HCT116 (cell line): ENCODE data around the gene CFAP77. TPM values are rescaled to one million over a fixed set of nuclear protein-coding genes. Genes with fewer than 3 reads are reported as not detected.

ENCODE experiments used
- ATAC-seq: fragments of 200-7000 bp; cut with Tn5 transposase; 2 replicates; pipeline ENCODE4 v1.9.1; 2020; ENCODE audit warnings: mild to moderate bottlenecking, moderate library complexity
- BruUV-seq: library from RNA; stranded (reverse); fragments of 400-500 nt; replicated peaks from 2 replicates; lab custom pipeline; 2021; lab: Mats Ljungman, UMichigan
- CTCF ChIA-PET: fragments of 300-600 bp; sonication (Branson Sonifier 250); formaldehyde crosslinking; loops from one replicate; lab custom pipeline; 2021; ENCODE audit warnings: antibody characterized with exemption; lab: Charles Lee
- POLR2A ChIA-PET: fragments of 300-600, 350-600 bp; sonication (Branson Sonifier 250); formaldehyde crosslinking; loops from one replicate; lab custom pipeline; 2021; ENCODE audit warnings: antibody characterized with exemption; lab: Charles Lee
- RAD21 ChIA-PET, 2 experiments: fragments of 300-600 bp; sonication (Branson Sonifier 250); formaldehyde crosslinking; loops; one replicate each; lab custom pipeline; 2023; ENCODE audit warnings: low total read pairs in 2 of 2; ENCODE audit not compliant: uncharacterized antibody in 2 of 2, unreplicated experiment in 2 of 2, low non-redundant PET in 1 of 2; lab: Charles Lee
- DNase-seq: peaks from one replicate; pipeline ENCODE4 v3.0.0-alpha.2; 2010; ENCODE audit warnings: low read depth, low spot score
- H2AFZ ChIP-seq: fragments of 200-600 bp; shearing (Covaris generic), sonication (generic); 2 replicates; pipeline ENCODE4 v1.6.1; 2017; ENCODE audit warnings: low read depth, mixed run types, mixed read lengths, antibody characterized with exemption, low read length; ENCODE audit not compliant: poor library complexity, severe bottlenecking
- H3K27ac ChIP-seq: 2 replicates; pipeline ENCODE4 v1.5.1; 2012; ENCODE audit warnings: low read depth, low read length
- H3K27me3 ChIP-seq: fragments of 200-600 bp; sonication (generic); 2 replicates; pipeline ENCODE4 v1.6.1; 2016; ENCODE audit warnings: mixed run types, low read length, mixed read lengths; ENCODE audit not compliant: insufficient read depth
- H3K36me3 ChIP-seq, 2 experiments: fragments of 200-500 bp in 1 of 2; fragments of 200-600 bp in 1 of 2; sonication (Bioruptor generic) in 1 of 2; sonication (generic) in 1 of 2; 2 replicates each; pipeline versions ENCODE4 v1.5.1 to v1.6.1; 2014 to 2016; ENCODE audit warnings: low read length in 2 of 2, inconsistent platforms in 1 of 2, mixed read lengths in 1 of 2, mixed run types in 1 of 2; ENCODE audit not compliant: insufficient read depth in 2 of 2, control insufficient read depth in 1 of 2
- H3K4me1 ChIP-seq, 2 experiments: fragments of 200-600 bp in 1 of 2; sonication (generic) in 1 of 2; 2 replicates each; pipeline versions ENCODE4 v1.5.1 to v1.6.1; 2012 to 2017; ENCODE audit warnings: low read length in 2 of 2, inconsistent platforms in 1 of 2, mild to moderate bottlenecking in 1 of 2, mixed read lengths in 1 of 2, mixed run types in 1 of 2, moderate library complexity in 1 of 2; ENCODE audit not compliant: insufficient read depth in 2 of 2, control insufficient read depth in 1 of 2
- H3K4me2 ChIP-seq: fragments of 200-600 bp; sonication (generic); 2 replicates; pipeline ENCODE4 v1.6.1; 2017; ENCODE audit warnings: mixed run types, low read length, mixed read lengths
- H3K4me3 ChIP-seq, 2 experiments: fragments of 200-600 bp in 1 of 2; sonication (generic) in 1 of 2; replicated peaks in 1 of 2; 2 replicates each; pipeline ENCODE4 v1.5.1; 2011 to 2016; ENCODE audit warnings: low read length in 2 of 2, control low read depth in 1 of 2, low read depth in 1 of 2, mild to moderate bottlenecking in 1 of 2, mixed read lengths in 1 of 2, mixed run types in 1 of 2
- H3K79me2 ChIP-seq: fragments of 200-600 bp; sonication (generic); 2 replicates; pipeline ENCODE4 v1.6.1; 2017; ENCODE audit warnings: mild to moderate bottlenecking, mixed run types, low read length, moderate library complexity, mixed read lengths; ENCODE audit not compliant: insufficient read depth
- H3K9ac ChIP-seq: fragments of 200-600 bp; sonication (generic); 2 replicates; pipeline ENCODE4 v1.6.1; 2016; ENCODE audit warnings: low read length, mixed read lengths
- H3K9me2 ChIP-seq: fragments of 200-600 bp; sonication (generic), shearing (Covaris generic); 2 replicates; pipeline ENCODE4 v1.6.1; 2017; ENCODE audit warnings: mixed run types, mild to moderate bottlenecking, moderate library complexity; ENCODE audit not compliant: insufficient read depth
- H3K9me3 ChIP-seq, 2 experiments: fragments of 200-500 bp in 1 of 2; fragments of 200-600 bp in 1 of 2; sonication (Bioruptor generic) in 1 of 2; sonication (generic) in 1 of 2; 2 replicates each; pipeline ENCODE4 v1.6.1; 2014 to 2017; ENCODE audit warnings: low read length in 2 of 2, mixed read lengths in 2 of 2, inconsistent platforms in 1 of 2, low read depth in 1 of 2, mild to moderate bottlenecking in 1 of 2, mixed run types in 1 of 2, moderate library complexity in 1 of 2; ENCODE audit not compliant: control insufficient read depth in 1 of 2, insufficient read depth in 1 of 2
- H4K20me1 ChIP-seq: fragments of 200-600 bp; sonication (generic), shearing (Covaris generic); 2 replicates; pipeline ENCODE4 v1.6.1; 2017; ENCODE audit warnings: mixed run types, mild to moderate bottlenecking, moderate library complexity; ENCODE audit not compliant: insufficient read depth
- ATF3 ChIP-seq: IDR thresholded peaks from 2 replicates; pipeline ENCODE4 v1.6.1; 2012
- CBX3 ChIP-seq: IDR thresholded peaks from 2 replicates; pipeline ENCODE4 v1.6.1; 2012; ENCODE audit warnings: low read depth
- CEBPB ChIP-seq: IDR thresholded peaks from 2 replicates; pipeline ENCODE4 v1.6.1; 2012; ENCODE audit warnings: low read depth
- ELF1 ChIP-seq: IDR thresholded peaks from 2 replicates; pipeline ENCODE4 v1.6.1; 2012; ENCODE audit warnings: low read depth, borderline replicate concordance
- EZH2 ChIP-seq: fragments of 200-600 bp; sonication (generic); IDR thresholded peaks from 2 replicates; pipeline ENCODE4 v1.6.1; 2017; ENCODE audit warnings: antibody characterized with exemption, mixed run types
- JUND ChIP-seq: IDR thresholded peaks from 2 replicates; pipeline ENCODE4 v1.6.1; 2012
- MAX ChIP-seq: IDR thresholded peaks from 2 replicates; pipeline ENCODE4 v1.6.1; 2012
- POLR2A ChIP-seq: IDR thresholded peaks from 2 replicates; pipeline ENCODE4 v1.7.0; 2011; ENCODE audit warnings: borderline replicate concordance; ENCODE audit not compliant: insufficient read depth, insufficient read length; ENCODE audit errors: extremely low read depth
- POLR2AphosphoS5 ChIP-seq: IDR thresholded peaks from 2 replicates; pipeline ENCODE4 v1.6.1; 2011; ENCODE audit warnings: mild to moderate bottlenecking, low read depth, low read length, moderate library complexity
- SIN3A ChIP-seq: IDR thresholded peaks from 2 replicates; pipeline ENCODE4 v1.6.1; 2012; ENCODE audit warnings: low read depth
- SP1 ChIP-seq: IDR thresholded peaks from 2 replicates; pipeline ENCODE4 v1.6.1; 2012; ENCODE audit warnings: low read depth
- TCF7L2 ChIP-seq: IDR thresholded peaks from 2 replicates; pipeline ENCODE4 v1.7.0; 2011; ENCODE audit warnings: borderline replicate concordance, inconsistent platforms; ENCODE audit not compliant: insufficient read depth, insufficient read length; ENCODE audit errors: extremely low read depth
- YY1 ChIP-seq: IDR thresholded peaks from 2 replicates; pipeline ENCODE4 v1.6.1; 2011; ENCODE audit warnings: low read length, low read depth, moderate library complexity, mild to moderate bottlenecking; ENCODE audit not compliant: insufficient replicate concordance; ENCODE audit errors: extremely low read depth
- ZFX ChIP-seq: fragments of 450-650 bp; IDR thresholded peaks from 2 replicates; pipeline ENCODE4 v1.6.1; 2017
- intact Hi-C: fragments of 100-400 bp; cut with micrococcal nuclease; formaldehyde crosslinking; loops from 2 replicates; pipeline ENCODE4 v1.10.0; 2022
- total RNA-seq: library from RNA; stranded (reverse); gene quantifications from one replicate; pipeline ENCODE4 v1.2.1, GENCODE V29; 2021; ENCODE audit not compliant: unreplicated experiment

The CFAP77 gene
- total RNA-seq, 1 experiment from 2014 or later, result 0.98 TPM

DNA sequence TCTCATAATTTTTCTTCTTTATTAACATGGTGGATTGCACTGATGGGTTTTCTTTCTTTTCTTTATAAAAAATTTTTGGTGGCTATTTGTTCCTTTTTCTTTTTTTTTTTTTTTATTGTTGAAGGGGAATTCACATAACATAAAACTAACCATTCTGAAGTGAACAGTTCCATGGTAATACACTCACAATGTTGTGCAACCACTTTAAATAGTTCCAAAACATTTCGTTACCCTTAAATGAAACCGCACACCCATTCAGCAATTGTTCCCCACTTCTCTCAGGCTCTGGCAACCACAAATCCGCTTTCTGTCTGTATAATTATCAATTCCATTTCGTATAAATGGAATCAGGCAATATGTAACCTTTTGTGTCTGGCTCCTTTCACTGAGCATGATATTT lies 43.5 kb upstream of the CFAP77 start:
- H3K9ac ChIP-seq, result no peak overlapping the region
- ChIA-PET POLR2A (no interaction called here), CTCF (no interaction called here), RAD21 (no interaction called here)
- intact Hi-C loops, result no loop called here
- no peaks in the 10 kb centered on the region for H3K4me1 ChIP-seq
- no peaks in the 10 kb centered on the region for H4K20me1 ChIP-seq
- H3K27ac ChIP-seq, result no peak overlapping the region
- H3K36me3 ChIP-seq, result no peaks in the 10 kb centered on the region
- no peaks in the 10 kb centered on the region for H3K79me2 ChIP-seq
- no peak overlapping the region for H3K4me3 ChIP-seq
- H3K27me3 ChIP-seq, result no peaks in the 10 kb centered on the region
- TF ChIP-seq ATF3 (no peak), CEBPB (no peak), POLR2A (no peak), MAX (no peak), JUND (no peak), ZFX (no peak), POLR2AphosphoS5 (no peak), TCF7L2 (no peak), ELF1 (no peak), SP1 (no peak), EZH2 (no peak), CBX3 (no peak), YY1 (no peak), SIN3A (no peak)
- ATAC-seq, result no peak
- no peaks in the 10 kb centered on the region for H3K9me2 ChIP-seq
- no TSS peak for BruUV-seq
- DNase-seq, result no peak
- H3K4me2 ChIP-seq, result no peak overlapping the region
- no peaks in the 10 kb centered on the region for H3K9me3 ChIP-seq
- H2AFZ ChIP-seq, result no peak overlapping the region
